H9 (cell line): ENCODE data around the gene AK5. TPM values are rescaled to one million over a fixed set of nuclear protein-coding genes. Genes with fewer than 3 reads are reported as not detected.
A peak's percentile ranks its signal among the peaks of the same experiment; 100 is the strongest.

Source experiments
- DNase-seq: peaks from one replicate; pipeline ENCODE4 v3.0.0-alpha.2; 2017
- H2AFZ ChIP-seq: one replicate; pipeline ENCODE4 v1.6.1; 2013; ENCODE audit warnings: mild to moderate bottlenecking, low read length, control low read depth, moderate library complexity
- H2AK5ac ChIP-seq: 2 replicates; pipeline ENCODE4 v1.6.1; 2013; ENCODE audit warnings: low read length, control low read depth, mixed read lengths; ENCODE audit not compliant: insufficient read length
- H2BK120ac ChIP-seq: one replicate; pipeline ENCODE4 v1.6.1; 2013; ENCODE audit warnings: low read depth, mild to moderate bottlenecking, low read length, control low read depth, inconsistent platforms; ENCODE audit not compliant: poor library complexity, severe bottlenecking
- H2BK12ac ChIP-seq: 2 replicates; pipeline ENCODE4 v1.6.1; 2013; ENCODE audit warnings: low read length, control low read depth, mixed read lengths, low read depth; ENCODE audit not compliant: insufficient read length
- H2BK15ac ChIP-seq: 2 replicates; pipeline ENCODE4 v1.6.1; 2013; ENCODE audit warnings: low read depth, low read length, control low read depth
- H2BK20ac ChIP-seq: one replicate; pipeline ENCODE4 v1.6.1; 2013; ENCODE audit warnings: low read depth, mild to moderate bottlenecking, low read length, control low read depth, inconsistent platforms; ENCODE audit not compliant: poor library complexity, severe bottlenecking
- H2BK5ac ChIP-seq: 2 replicates; pipeline ENCODE4 v1.6.1; 2013; ENCODE audit warnings: low read length, control low read depth, mixed read lengths; ENCODE audit not compliant: insufficient read length
- H3K14ac ChIP-seq: 2 replicates; pipeline ENCODE4 v1.6.1; 2013; ENCODE audit warnings: low read length, control low read depth; ENCODE audit not compliant: insufficient read depth
- H3K18ac ChIP-seq: 2 replicates; pipeline ENCODE4 v1.6.1; 2013; ENCODE audit warnings: low read depth, mild to moderate bottlenecking, mixed read lengths, low read length, control low read depth; ENCODE audit not compliant: insufficient read length
- H3K23ac ChIP-seq: 2 replicates; pipeline ENCODE4 v1.6.1; 2013; ENCODE audit warnings: low read length, control low read depth, mixed read lengths, low read depth; ENCODE audit not compliant: insufficient read length
- H3K23me2 ChIP-seq: 2 replicates; pipeline ENCODE4 v1.6.1; 2013; ENCODE audit warnings: low read depth, mild to moderate bottlenecking, mixed read lengths, low read length, control low read depth; ENCODE audit not compliant: insufficient read length, poor library complexity, severe bottlenecking
- H3K27ac ChIP-seq: 2 replicates; pipeline ENCODE4 v1.5.1; 2013; ENCODE audit warnings: low read length, control low read depth, mixed read lengths, low read depth; ENCODE audit not compliant: insufficient read length
- H3K27me3 ChIP-seq: 2 replicates; pipeline ENCODE4 v1.6.1; 2013; ENCODE audit warnings: low read length, control low read depth, inconsistent platforms; ENCODE audit not compliant: insufficient read depth
- H3K4ac ChIP-seq: 2 replicates; pipeline ENCODE4 v1.6.1; 2013; ENCODE audit warnings: low read depth, mild to moderate bottlenecking, control low read depth, inconsistent platforms, low read length, moderate library complexity
- H3K4me1 ChIP-seq: 2 replicates; pipeline ENCODE4 v1.6.1; 2013; ENCODE audit warnings: low read length, control low read depth, inconsistent platforms; ENCODE audit not compliant: insufficient read depth
- H3K4me2 ChIP-seq: 2 replicates; pipeline ENCODE4 v1.6.1; 2013; ENCODE audit warnings: low read length, control low read depth, mixed read lengths; ENCODE audit not compliant: insufficient read length, insufficient read depth
- H3K56ac ChIP-seq: 2 replicates; pipeline ENCODE4 v1.6.1; 2013; ENCODE audit warnings: low read depth, mild to moderate bottlenecking, mixed read lengths, low read length, control low read depth; ENCODE audit not compliant: insufficient read length
- H3K79me1 ChIP-seq: 2 replicates; pipeline ENCODE4 v1.6.1; 2013; ENCODE audit warnings: low read depth, mild to moderate bottlenecking, moderate library complexity, low read length, control low read depth, inconsistent platforms; ENCODE audit not compliant: insufficient read depth, poor library complexity, severe bottlenecking
- H3K79me2 ChIP-seq: 2 replicates; pipeline ENCODE4 v1.6.1; 2013; ENCODE audit warnings: low read length, control low read depth, inconsistent platforms; ENCODE audit not compliant: insufficient read depth
- H3K9ac ChIP-seq: 2 replicates; pipeline ENCODE4 v1.6.1; 2013; ENCODE audit warnings: low read length, control low read depth, mixed read lengths; ENCODE audit not compliant: insufficient read length; ENCODE audit errors: extremely low read depth
- H3K9me3 ChIP-seq: one replicate; pipeline ENCODE4 v1.6.1; 2013; ENCODE audit warnings: low read depth, low read length, inconsistent platforms; ENCODE audit not compliant: control insufficient read depth
- H3T11ph ChIP-seq: one replicate; pipeline ENCODE4 v1.6.1; 2013; ENCODE audit warnings: mild to moderate bottlenecking, low read length, control low read depth, inconsistent platforms
- H4K20me1 ChIP-seq: one replicate; pipeline ENCODE4 v1.6.1; 2013; ENCODE audit not compliant: control insufficient read depth, insufficient read length, insufficient read depth
- H4K5ac ChIP-seq: 2 replicates; pipeline ENCODE4 v1.6.1; 2013; ENCODE audit warnings: low read depth, mild to moderate bottlenecking, mixed read lengths, low read length, control low read depth; ENCODE audit not compliant: insufficient read length
- H4K8ac ChIP-seq: replicated peaks from 2 replicates; pipeline ENCODE4 v1.6.1; 2013; ENCODE audit warnings: low read length, control low read depth, mixed read lengths, low read depth; ENCODE audit not compliant: insufficient read length
- H4K91ac ChIP-seq: 2 replicates; pipeline ENCODE4 v1.6.1; 2013; ENCODE audit warnings: low read depth, mild to moderate bottlenecking, moderate library complexity, mixed read lengths, low read length, control low read depth; ENCODE audit not compliant: insufficient read length
- H3K27ac Mint-ChIP-seq, 3 experiments: 2 replicates in 2 of 3; 3 replicates in 1 of 3; pipeline ENCODE4 v1.8.0; 2020 to 2021; ENCODE audit warnings: mixed read lengths in 3 of 3, mild to moderate bottlenecking in 1 of 3, moderate library complexity in 1 of 3
- H3K27me3 Mint-ChIP-seq: 2 replicates; pipeline ENCODE4 v1.8.0; 2021; ENCODE audit warnings: low read depth, mild to moderate bottlenecking, moderate library complexity, mixed read lengths
- H3K36me3 Mint-ChIP-seq, 3 experiments: 2 replicates in 2 of 3; 3 replicates in 1 of 3; pipeline ENCODE4 v1.8.0; 2020 to 2021; ENCODE audit warnings: low read depth in 3 of 3, mixed read lengths in 3 of 3; ENCODE audit not compliant: insufficient read depth in 1 of 3
- H3K4me1 Mint-ChIP-seq, 2 experiments: 2 replicates each; pipeline ENCODE4 v1.8.0; 2020; ENCODE audit warnings: mixed read lengths in 2 of 2
- H3K4me3 Mint-ChIP-seq, 2 experiments: 2 replicates in 1 of 2; 3 replicates in 1 of 2; pipeline ENCODE4 v1.8.0; 2020 to 2021; ENCODE audit warnings: mild to moderate bottlenecking in 2 of 2, mixed read lengths in 2 of 2, moderate library complexity in 1 of 2
- H3K9me3 Mint-ChIP-seq, 2 experiments: 2 replicates in 1 of 2; 3 replicates in 1 of 2; pipeline ENCODE4 v1.8.0; 2020; ENCODE audit warnings: mild to moderate bottlenecking in 2 of 2, mixed read lengths in 2 of 2, moderate library complexity in 1 of 2
- CTCF ChIP-seq: fragments of 200-600 bp; sonication (generic); conservative IDR thresholded peaks from 3 replicates; pipeline ENCODE4 v1.8.0; 2021; ENCODE audit warnings: antibody characterized with exemption, mild to moderate bottlenecking
- WGBS: extraction: QIAGEN DNeasy Blood & Tissue Kit; methylation state at CpG from one replicate; pipeline ENCODE4 v1.1.7; 2013; ENCODE audit warnings: missing lambda C conversion rate, low lambda C conversion rate, mixed read lengths; ENCODE audit not compliant: insufficient read length; ENCODE audit errors: extremely low coverage; 5-methylcytosine and 5-hydroxymethylcytosine counted together
- total RNA-seq: library from RNA; stranded (reverse); gene quantifications from 2 replicates; pipeline ENCODE4 v1.2.1, GENCODE V29; 2021

The AK5 gene
- total RNA-seq, 1 experiment from 2014 or later = 2.5 TPM

GRCh38 chr1:77558591-77559164 is 276.9 kb downstream of the AK5 start:
- no CpG with 5 or more reads among the region's 5 CpGs for WGBS
- Histone ChIP-seq H4K20me1 (no peaks in the 10 kb centered on the region), H2BK15ac (no peak overlapping the region), H3K27me3 (no peaks in the 10 kb centered on the region; the same call in 1 of the 2 replicates), H3K27ac (no peak overlapping the region), H3K4ac (no peak overlapping the region), H3K4me1 (no peaks in the 10 kb centered on the region), H3K18ac (no peak overlapping the region), H2AK5ac (no peak overlapping the region), H2AFZ (no peak overlapping the region), H3K79me2 (no peaks in the 10 kb centered on the region), H2BK5ac (no peak overlapping the region), H2BK12ac (no peak overlapping the region), H2BK20ac (no peak overlapping the region), H3K14ac (no peak overlapping the region), H3K23me2 (no peaks in the 10 kb centered on the region), H4K91ac (no peak overlapping the region), H3K56ac (no peak overlapping the region), H2BK120ac (no peak overlapping the region), H3K4me2 (no peak overlapping the region), H3K79me1 (no peaks in the 10 kb centered on the region), H4K8ac (no peak overlapping the region), H4K5ac (no peak overlapping the region), H3K9ac (no peak overlapping the region), H3K23ac (no peak overlapping the region), H3K9me3 (no peaks in the 10 kb centered on the region), H3T11ph (no peak overlapping the region)
- H3K27ac Mint-ChIP-seq = peak overlapping the region in 1 of 3 experiments; percentile 59; a peak in 1 of 7 replicates
- H3K9me3 Mint-ChIP-seq = no peaks in the 10 kb centered on the region
- H3K4me3 Mint-ChIP-seq = no peak overlapping the region
- DNase-seq = no peak
- no peaks in the 10 kb centered on the region; a peak in 1 of 7 replicates for H3K36me3 Mint-ChIP-seq
- TF ChIP-seq CTCF = no peak
- H3K4me1 Mint-ChIP-seq = peaks cover 4 to 5% of the 10 kb centered on the region in 2 experiments
- no peaks in the 10 kb centered on the region; the same call in 1 of the 2 replicates for H3K27me3 Mint-ChIP-seq
